GM18907 (cell line): ENCODE results near the gene NACC1.
A peak's percentile ranks its signal among the peaks of the same experiment; 100 is the strongest.

Experiments used
- ATAC-seq: cut with Tn5 transposase; IDR thresholded peaks from one replicate; pipeline ENCODE4 v1.9.1; 2021; ENCODE audit warnings: mild to moderate bottlenecking, moderate library complexity; ENCODE audit not compliant: unreplicated experiment

NACC1 gene

GRCh38 chr19:13117772-13118423 is at the start of gene NACC1:
Gene NACC1, plus strand, starts transcription at chr19:13118264. Its CDS starts 16,944 bp downstream, at chr19:13135208.
- ATAC-seq, result peak; percentile 66

GRCh38 chr19:13069415-13070359 is 48.4 kb upstream of the NACC1 start:
- ATAC-seq, result no peak

- ATAC-seq, result no peak
Observed at GRCh38 chr19:13070425-13071140, 47.5 kb upstream of the NACC1 start.

- ATAC-seq, result no peak
Observed at GRCh38 chr19:13071444-13072187, 46.4 kb upstream of the NACC1 start.

GRCh38 chr19:13072188-13072908 is 45.7 kb upstream of the NACC1 start:
- no peak for ATAC-seq

- ATAC-seq, result no peak
Observed at GRCh38 chr19:13073263-13073662, 44.8 kb upstream of the NACC1 start.

- ATAC-seq, result no peak
Observed at GRCh38 chr19:13074378-13074777, 43.7 kb upstream of the NACC1 start.

- no peak for ATAC-seq
Observed at GRCh38 chr19:13076320-13076719, 41.7 kb upstream of the NACC1 start.

GRCh38 chr19:13076787-13077186 is 41.3 kb upstream of the NACC1 start:
- no peak for ATAC-seq

GRCh38 chr19:13077240-13077639 is 40.8 kb upstream of the NACC1 start:
- no peak for ATAC-seq

- no peak for ATAC-seq
Observed at GRCh38 chr19:13078381-13078780, 39.7 kb upstream of the NACC1 start.

- ATAC-seq, result no peak
Observed at GRCh38 chr19:13078897-13079541, 39.0 kb upstream of the NACC1 start.

GRCh38 chr19:13079542-13079986 is 38.5 kb upstream of the NACC1 start:
- ATAC-seq, result no peak

GRCh38 chr19:13082192-13083007 is 35.7 kb upstream of the NACC1 start:
- ATAC-seq, result no peak

- no peak for ATAC-seq
Observed at GRCh38 chr19:13083008-13083404, 35.1 kb upstream of the NACC1 start.

GRCh38 chr19:13083627-13084026 is 34.4 kb upstream of the NACC1 start:
- ATAC-seq, result no peak

- no peak for ATAC-seq
Observed at GRCh38 chr19:13085666-13086065, 32.4 kb upstream of the NACC1 start.

- ATAC-seq, result no peak
Observed at GRCh38 chr19:13086341-13086740, 31.7 kb upstream of the NACC1 start.

- ATAC-seq, result no peak
Observed at GRCh38 chr19:13087295-13087694, 30.8 kb upstream of the NACC1 start.
